Activated CD8-positive, alpha-beta memory T cell treated with anti-CD3 and anti-CD28 coated beads for 4 hours (primary cell): ENCODE results near the gene CTXND2.
A peak's percentile ranks its signal among the peaks of the same experiment; 100 is the strongest.
"Not testable (repeated sequence)": the region's sequence is repeated elsewhere in the genome, so short reads cannot be mapped to it uniquely, and the experiment has no call there.

Source experiments
- DNase-seq, 2 donors: peaks; one replicate each; pipeline ENCODE4 v3.0.0-alpha.2; 2020; ENCODE audit warnings: low read depth in 2 of 2

Gene CTXND2

GRCh38 chr1:150890033-150890416 is 3.1 kb downstream of the CTXND2 start:
- no peak for DNase-seq

DNA sequence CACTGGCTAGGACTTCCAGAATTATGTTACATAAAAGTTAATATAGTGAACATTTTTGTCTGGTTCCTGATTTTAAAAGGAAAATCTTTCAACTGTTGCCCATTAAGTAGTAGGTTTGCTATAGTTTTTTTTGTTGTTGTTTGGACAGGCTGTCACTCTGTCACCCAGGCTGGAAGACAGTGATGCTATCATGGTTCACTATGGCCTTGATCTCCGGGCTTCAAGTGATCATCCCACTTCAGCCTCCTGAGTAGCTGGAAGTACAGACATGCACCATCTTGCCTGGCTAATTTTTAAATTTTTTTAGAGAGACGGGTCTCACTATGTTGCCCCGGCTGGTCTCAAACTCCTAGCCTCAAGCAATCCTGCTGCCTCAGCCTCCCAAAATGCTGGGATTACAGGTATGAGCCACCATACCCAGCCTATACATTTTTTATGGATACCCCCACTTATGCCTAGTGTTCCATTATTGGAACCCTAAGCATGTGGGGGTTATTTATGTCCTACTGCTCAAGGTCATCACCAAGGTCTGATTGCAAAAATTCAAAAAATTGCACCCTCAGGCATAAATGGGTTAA is 6.5 kb downstream of the CTXND2 start:
- no peak for DNase-seq

- DNase-seq: no peak
These were observed 8.7 kb downstream of the CTXND2 start for GRCh38 chr1:150895618-150896017.

GRCh38 chr1:150899795-150900194 is 12.9 kb downstream of the CTXND2 start:
- not testable (repeated sequence) for DNase-seq

- DNase-seq: no peak
These were observed 15.4 kb downstream of the CTXND2 start for GRCh38 chr1:150902346-150902745.

DNA sequence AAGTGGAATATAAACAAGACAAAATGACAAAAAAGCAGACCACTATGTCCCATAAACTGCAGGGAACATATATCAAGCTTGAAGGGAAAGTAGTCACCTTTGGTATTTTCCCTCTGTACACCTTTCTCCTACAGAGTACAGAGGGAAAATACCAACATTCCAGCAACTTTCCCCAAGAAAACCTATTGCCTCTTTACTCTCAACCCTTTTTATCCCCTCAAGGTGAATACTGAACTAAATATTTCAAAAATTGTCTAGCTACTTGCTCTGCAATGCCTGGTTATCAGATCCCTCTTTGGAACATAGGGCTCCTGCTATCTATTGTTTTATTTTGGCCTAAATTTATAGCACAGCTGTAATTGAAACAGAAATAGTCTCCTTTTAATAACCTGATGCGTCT is 15.8 kb downstream of the CTXND2 start:
- no peak for DNase-seq

GRCh38 chr1:150905301-150905700 is 18.4 kb downstream of the CTXND2 start:
- no peak for DNase-seq

DNA sequence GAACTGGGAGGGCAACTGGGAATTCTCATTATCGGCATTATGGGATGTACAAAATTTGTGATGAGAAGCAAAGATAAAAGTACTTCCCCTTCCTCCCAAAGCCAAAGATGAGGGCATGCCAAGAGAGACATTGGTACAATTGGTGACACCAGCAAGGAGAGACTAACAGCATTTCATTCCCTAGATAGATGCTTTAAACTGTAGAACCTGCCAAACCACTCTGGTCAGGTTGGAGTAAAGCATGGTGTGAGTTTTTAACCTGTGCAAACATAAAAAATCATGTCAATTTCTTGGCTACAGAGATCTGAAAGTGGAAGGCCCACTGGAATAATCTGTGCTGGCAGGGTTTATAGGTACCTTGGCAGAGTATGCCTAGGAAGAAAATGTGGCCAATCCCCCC is 19.4 kb downstream of the CTXND2 start:
- no peak for DNase-seq

DNA sequence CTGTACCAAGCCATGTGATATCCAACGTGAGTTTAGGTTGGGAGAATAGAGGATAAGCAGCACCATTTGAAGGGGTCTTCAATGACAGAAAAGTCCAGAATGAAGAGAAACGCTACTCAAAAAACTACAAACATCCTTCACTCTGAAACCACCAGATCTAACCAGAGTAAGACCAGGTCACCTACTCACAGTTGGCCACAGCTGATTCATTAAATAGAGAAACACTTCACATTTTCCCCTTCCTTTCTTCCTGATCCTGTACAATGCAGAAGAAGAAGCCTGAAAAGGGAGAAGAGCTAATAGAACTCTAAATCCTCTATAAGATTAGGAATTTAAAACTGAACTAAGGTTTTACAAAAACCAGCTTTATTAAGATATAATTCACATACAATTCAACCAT is 19.9 kb downstream of the CTXND2 start:
- no peak for DNase-seq

GRCh38 chr1:150909585-150910180 is 22.7 kb downstream of the CTXND2 start:
- DNase-seq: no peak

DNA sequence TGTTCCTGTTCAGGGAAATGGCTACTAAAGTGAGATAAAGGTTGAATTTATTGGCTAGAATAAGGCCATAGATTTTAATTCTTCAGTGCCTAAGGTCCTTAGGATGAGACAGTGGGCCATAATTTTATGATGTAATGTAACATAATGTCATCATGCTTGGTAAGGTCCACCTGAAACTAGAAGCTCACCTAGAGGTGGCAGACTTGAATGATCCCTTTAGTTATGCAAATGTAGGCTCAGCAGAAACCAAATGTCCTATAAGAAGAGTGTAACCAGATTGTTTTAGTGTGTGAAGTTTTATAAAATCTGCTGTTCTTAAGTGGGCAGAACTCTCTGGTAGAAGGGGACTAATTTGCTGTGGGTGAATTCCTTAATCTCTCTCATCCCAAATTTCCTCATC is 25.7 kb downstream of the CTXND2 start:
- DNase-seq: no peak

GRCh38 chr1:150917387-150917786 is 30.5 kb downstream of the CTXND2 start:
- DNase-seq: no peak

- peak; percentile 64 to 67 for DNase-seq
These were observed 35.6 kb downstream of the CTXND2 start for GRCh38 chr1:150922519-150922975.

GRCh38 chr1:150925080-150925479 is 38.1 kb downstream of the CTXND2 start:
- no peak for DNase-seq

GRCh38 chr1:150926097-150926741 is 39.3 kb downstream of the CTXND2 start, which contains the start of gene SETDB1:
Gene SETDB1 (plus strand): TSS chr1:150926363. CDS start chr1:150927715, 1,352 bp downstream.
- DNase-seq: peak; percentile 88 to 91

DNA sequence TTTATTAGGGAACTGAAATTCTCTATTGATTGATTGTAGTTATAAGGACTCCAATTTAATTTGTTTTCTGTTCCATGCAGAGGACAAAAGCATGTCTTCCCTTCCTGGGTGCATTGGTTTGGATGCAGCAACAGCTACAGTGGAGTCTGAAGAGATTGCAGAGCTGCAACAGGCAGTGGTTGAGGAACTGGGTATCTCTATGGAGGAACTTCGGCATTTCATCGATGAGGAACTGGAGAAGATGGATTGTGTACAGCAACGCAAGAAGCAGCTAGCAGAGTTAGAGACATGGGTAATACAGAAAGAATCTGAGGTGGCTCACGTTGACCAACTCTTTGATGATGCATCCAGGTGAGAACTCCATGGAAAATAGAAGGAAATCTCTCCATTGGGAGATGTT is 40.7 kb downstream of the CTXND2 start:
- no peak for DNase-seq

DNA sequence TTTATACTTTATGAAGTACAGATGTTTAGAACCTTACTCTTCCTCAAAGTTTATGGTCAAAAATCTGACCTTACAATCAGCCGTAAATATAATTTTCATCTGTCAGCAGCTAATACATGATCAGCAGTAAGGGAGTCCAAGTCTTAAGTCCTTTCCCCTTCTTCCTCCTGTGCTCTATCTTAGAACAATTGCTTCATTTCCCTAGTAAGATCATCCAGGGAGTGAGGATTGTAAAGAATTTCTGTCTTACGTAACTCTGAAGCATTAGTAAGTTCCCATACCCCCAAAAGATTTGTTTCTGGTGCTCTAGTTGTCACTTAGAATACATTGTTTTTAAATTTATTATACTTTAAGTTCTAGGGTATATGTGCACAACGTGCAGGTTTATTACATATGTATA is 41.4 kb downstream of the CTXND2 start:
- DNase-seq: no peak

DNA sequence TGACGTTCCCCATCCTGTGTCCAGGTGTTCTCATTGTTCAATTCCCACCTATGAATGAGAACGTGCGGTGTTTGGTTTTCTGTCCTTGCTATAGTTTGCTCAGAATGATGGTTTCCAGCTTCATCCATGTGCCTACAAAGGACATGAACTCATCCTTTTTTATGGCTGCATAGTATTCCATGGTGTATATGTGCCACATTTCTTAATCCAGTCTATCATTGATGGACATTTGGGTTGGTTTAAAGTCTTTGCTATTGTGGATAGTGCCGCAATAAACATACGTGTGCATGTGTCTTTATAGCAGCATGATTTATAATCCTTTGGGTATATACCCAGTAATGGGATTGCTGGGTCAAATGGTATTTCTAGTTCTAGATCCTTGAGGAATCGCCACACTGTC is 41.8 kb downstream of the CTXND2 start:
- not testable (repeated sequence) for DNase-seq

DNA sequence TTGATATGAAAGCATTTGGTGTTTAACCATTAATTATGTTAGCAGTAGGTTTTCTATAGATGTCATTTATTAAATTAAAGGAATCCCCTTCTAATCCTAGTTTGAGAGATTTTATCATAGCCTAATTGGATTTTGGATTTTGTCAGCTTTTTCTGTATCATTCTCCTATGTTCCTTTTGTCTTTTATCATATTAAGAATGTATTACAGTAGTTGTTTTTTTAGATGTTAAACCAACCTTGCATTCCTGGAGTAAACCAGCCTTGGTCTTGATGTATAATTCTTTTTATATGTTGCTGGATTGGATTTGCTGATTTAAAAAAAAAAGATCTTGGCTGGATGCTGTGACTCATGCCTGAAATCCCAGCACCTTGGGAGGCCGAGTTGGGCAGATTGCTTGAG is 44.8 kb downstream of the CTXND2 start:
- DNase-seq: no peak

- no peak for DNase-seq
These were observed 57.9 kb downstream of the CTXND2 start for GRCh38 chr1:150944856-150945255.

DNA sequence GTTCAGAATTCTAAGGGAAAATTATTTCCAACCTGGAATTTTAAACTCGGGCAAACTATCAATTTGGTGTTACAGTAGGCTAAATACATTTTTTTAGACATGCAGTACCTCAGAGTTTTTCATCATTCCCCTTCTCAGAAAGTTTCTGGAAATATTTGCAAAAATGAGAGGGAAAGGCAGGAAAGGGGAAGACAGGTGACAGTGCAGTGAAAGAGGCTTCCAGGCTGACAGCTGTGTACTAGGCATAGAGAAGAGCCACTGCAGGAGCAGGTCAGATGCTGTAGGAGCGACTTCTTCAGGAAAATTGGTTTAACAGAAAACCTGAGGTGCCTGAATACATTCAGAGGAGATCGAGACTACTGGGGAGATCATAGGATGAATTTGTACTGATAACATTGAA is 67.8 kb downstream of the CTXND2 start:
- no peak for DNase-seq

- no peak for DNase-seq
These were observed 68.3 kb downstream of the CTXND2 start for GRCh38 chr1:150955280-150955679.

- no peak for DNase-seq
These were observed 70.7 kb downstream of the CTXND2 start for GRCh38 chr1:150957666-150958065.
